ENCODE data around the gene SCN9A.

SCN9A gene

DNA sequence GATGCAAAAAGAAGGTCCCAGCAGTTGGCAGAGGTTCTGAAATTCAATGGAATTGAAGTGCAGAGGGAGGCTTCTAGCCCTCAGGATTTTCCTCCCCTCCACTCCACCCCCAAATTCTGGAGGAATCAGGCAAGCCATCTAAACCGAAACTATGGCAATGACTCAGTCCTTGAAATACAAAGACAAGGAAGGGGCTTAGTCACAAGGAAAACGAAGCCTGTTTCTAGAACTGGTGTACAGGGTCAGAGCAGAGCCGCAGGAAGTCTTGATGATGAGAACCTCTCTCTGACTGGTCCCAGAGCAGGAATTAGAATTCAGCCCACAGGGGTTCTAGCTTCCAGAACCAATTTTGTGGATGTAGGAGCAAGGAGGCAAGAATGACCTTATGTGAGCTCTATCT is 136.2 kb downstream of the SCN9A start:
- H3K4me2 ChIP-seq (ENCODE audit: insufficient read depth, low read length, poor library complexity, severe bottlenecking) = no peak overlapping the region
- H3K27ac ChIP-seq (replicated peaks; ENCODE audit: low read length) = no peak overlapping the region
- no peaks in the 10 kb centered on the region for H3K9me3 ChIP-seq (replicated peaks in 1 of 2; ENCODE audit: control insufficient read depth in 2 of 2, insufficient read depth in 1 of 2, low read depth in 1 of 2, low read length in 2 of 2)
- peak overlapping the region; percentile 48 for H2AFZ ChIP-seq (ENCODE audit: low read length)
- H3K18ac ChIP-seq (ENCODE audit: low read length) = no peak overlapping the region
- H3K79me1 ChIP-seq (ENCODE audit: low read depth, low read length) = no peaks in the 10 kb centered on the region
- no peak overlapping the region for H3K9ac ChIP-seq (ENCODE audit: low read depth, low read length, poor library complexity)
- no peak overlapping the region for H2BK120ac ChIP-seq (ENCODE audit: low read depth, low read length)
- H3K14ac ChIP-seq (ENCODE audit: low read length) = no peak overlapping the region
- no peak overlapping the region for H2BK12ac ChIP-seq (ENCODE audit: low read length)
- no peak overlapping the region for H2BK15ac ChIP-seq (ENCODE audit: low read length)
- WGBS, 2 donors (ENCODE audit: extremely low coverage in 2 of 2, insufficient read length in 2 of 2, insufficient replicate concordance in 1 of 2) = no CpG with 5 or more reads among the region's 3 CpGs
- no peak overlapping the region for H3K4ac ChIP-seq (ENCODE audit: low read length)
- H3K4me1 ChIP-seq (ENCODE audit: control insufficient read depth in 2 of 2, insufficient read depth in 1 of 2, low read depth in 1 of 2, low read length in 2 of 2) = no peaks in the 10 kb centered on the region
- no peaks in the 10 kb centered on the region for H3K27me3 ChIP-seq (ENCODE audit: control insufficient read depth in 3 of 3, insufficient read depth in 3 of 3, low read depth in 1 of 3, low read length in 3 of 3)
- DNase-seq (ENCODE audit: low spot score) = no peak
- H3K36me3 ChIP-seq (replicated peaks in 1 of 2; ENCODE audit: control insufficient read depth in 2 of 2, insufficient read depth in 2 of 2, low read length in 2 of 2) = no peaks in the 10 kb centered on the region
- H4K91ac ChIP-seq (ENCODE audit: low read depth, low read length, poor library complexity) = no peak overlapping the region
- H4K8ac ChIP-seq (ENCODE audit: low read depth, low read length) = no peak overlapping the region
- H3K4me3 ChIP-seq (ENCODE audit: low read length in 2 of 2) = no peak overlapping the region
- H2BK5ac ChIP-seq (ENCODE audit: low read length) = no peak overlapping the region
- no peak overlapping the region for H3K23ac ChIP-seq (ENCODE audit: low read depth, low read length, poor library complexity)
- H2AK5ac ChIP-seq (ENCODE audit: low read depth, low read length) = no peak overlapping the region

- no peak for DNase-seq (ENCODE audit: low spot score)
- Histone ChIP-seq H3K4me3 (ENCODE audit: low read length in 2 of 2) (no peak overlapping the region), H3K9me3 (replicated peaks in 1 of 2; ENCODE audit: control insufficient read depth in 2 of 2, insufficient read depth in 1 of 2, low read depth in 1 of 2, low read length in 2 of 2) (no peaks in the 10 kb centered on the region), H3K27ac (replicated peaks; ENCODE audit: low read length) (no peak overlapping the region), H3K4me2 (ENCODE audit: insufficient read depth, low read length, poor library complexity, severe bottlenecking) (no peak overlapping the region), H3K18ac (ENCODE audit: low read length) (no peak overlapping the region), H2BK120ac (ENCODE audit: low read depth, low read length) (no peak overlapping the region), H3K4ac (ENCODE audit: low read length) (no peak overlapping the region), H4K8ac (ENCODE audit: low read depth, low read length) (no peak overlapping the region), H3K14ac (ENCODE audit: low read length) (no peak overlapping the region), H2AFZ (ENCODE audit: low read length) (no peak overlapping the region), H3K79me1 (ENCODE audit: low read depth, low read length) (no peaks in the 10 kb centered on the region), H2BK5ac (ENCODE audit: low read length) (no peak overlapping the region), H3K4me1 (ENCODE audit: control insufficient read depth in 2 of 2, insufficient read depth in 1 of 2, low read depth in 1 of 2, low read length in 2 of 2) (peaks cover 0 to 2% of the 10 kb centered on the region in 2 donors), H4K91ac (ENCODE audit: low read depth, low read length, poor library complexity) (no peak overlapping the region), H3K23ac (ENCODE audit: low read depth, low read length, poor library complexity) (no peak overlapping the region), H2BK12ac (ENCODE audit: low read length) (no peak overlapping the region), H3K27me3 (ENCODE audit: control insufficient read depth in 3 of 3, insufficient read depth in 3 of 3, low read depth in 1 of 3, low read length in 3 of 3) (no peaks in the 10 kb centered on the region), H2BK15ac (ENCODE audit: low read length) (no peak overlapping the region), H2AK5ac (ENCODE audit: low read depth, low read length) (no peak overlapping the region), H3K9ac (ENCODE audit: low read depth, low read length, poor library complexity) (no peak overlapping the region), H3K36me3 (replicated peaks in 1 of 2; ENCODE audit: control insufficient read depth in 2 of 2, insufficient read depth in 2 of 2, low read length in 2 of 2) (no peaks in the 10 kb centered on the region)
Measured at GRCh38 chr2:166238176-166238575, 137.6 kb downstream of the SCN9A start.

DNA sequence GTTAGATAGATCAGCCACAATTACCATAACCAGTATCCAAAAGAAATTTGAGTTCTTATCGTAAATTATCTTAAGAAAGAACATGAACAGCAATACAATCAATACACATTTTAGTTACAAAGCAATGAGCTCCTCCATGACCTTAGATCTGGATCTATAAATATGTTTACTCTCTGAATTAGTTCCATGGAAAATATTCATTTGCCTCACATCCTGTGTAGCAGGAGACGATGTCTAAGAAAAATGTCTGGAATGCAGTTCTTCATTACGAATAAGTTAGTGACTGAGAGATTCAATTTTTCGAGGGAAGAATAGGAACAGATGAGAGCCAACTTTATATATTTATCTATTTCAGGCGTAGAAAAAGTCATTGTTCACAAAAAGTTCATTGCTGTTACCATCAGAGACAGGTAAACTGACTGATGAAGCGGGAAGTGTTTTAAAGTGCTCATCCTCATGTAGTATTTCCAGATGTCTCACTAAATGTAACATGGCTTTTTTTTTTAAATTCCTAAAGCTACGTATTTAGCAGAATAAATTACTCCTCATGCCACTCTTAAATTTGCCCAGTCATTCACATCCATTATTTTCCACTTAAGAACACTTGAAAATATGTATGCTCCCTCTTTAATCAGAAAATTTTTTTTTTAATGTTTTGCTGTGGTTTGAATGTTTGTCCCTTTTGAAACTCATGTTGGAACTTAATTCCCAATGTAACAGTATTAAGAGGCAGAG is 141.5 kb downstream of the SCN9A start:
- no peak overlapping the region for H4K91ac ChIP-seq (ENCODE audit: low read depth, low read length, poor library complexity)
- no CpG with 5 or more reads among the region's 7 CpGs for WGBS, 2 donors (ENCODE audit: extremely low coverage in 2 of 2, insufficient read length in 2 of 2, insufficient replicate concordance in 1 of 2)
- no peak overlapping the region for H3K4me2 ChIP-seq (ENCODE audit: insufficient read depth, low read length, poor library complexity, severe bottlenecking)
- no peak overlapping the region for H2BK120ac ChIP-seq (ENCODE audit: low read depth, low read length)
- H3K4me1 ChIP-seq (ENCODE audit: control insufficient read depth in 2 of 2, insufficient read depth in 1 of 2, low read depth in 1 of 2, low read length in 2 of 2) = peaks cover 0 to 2% of the 10 kb centered on the region in 2 donors
- H3K79me1 ChIP-seq (ENCODE audit: low read depth, low read length) = no peaks in the 10 kb centered on the region
- DNase-seq (ENCODE audit: low spot score) = no peak
- H3K9ac ChIP-seq (ENCODE audit: low read depth, low read length, poor library complexity) = no peak overlapping the region
- H3K14ac ChIP-seq (ENCODE audit: low read length) = no peak overlapping the region
- no peaks in the 10 kb centered on the region for H3K27me3 ChIP-seq (ENCODE audit: control insufficient read depth in 3 of 3, insufficient read depth in 3 of 3, low read depth in 1 of 3, low read length in 3 of 3)
- no peak overlapping the region for H4K8ac ChIP-seq (ENCODE audit: low read depth, low read length)
- no peak overlapping the region for H2AK5ac ChIP-seq (ENCODE audit: low read depth, low read length)
- no peak overlapping the region for H2AFZ ChIP-seq (ENCODE audit: low read length)
- H3K4ac ChIP-seq (ENCODE audit: low read length) = no peak overlapping the region
- H3K4me3 ChIP-seq (ENCODE audit: low read length in 2 of 2) = no peak overlapping the region
- H3K36me3 ChIP-seq (replicated peaks in 1 of 2; ENCODE audit: control insufficient read depth in 2 of 2, insufficient read depth in 2 of 2, low read length in 2 of 2) = no peaks in the 10 kb centered on the region
- H3K18ac ChIP-seq (ENCODE audit: low read length) = no peak overlapping the region
- H2BK15ac ChIP-seq (ENCODE audit: low read length) = no peak overlapping the region
- no peak overlapping the region for H3K23ac ChIP-seq (ENCODE audit: low read depth, low read length, poor library complexity)
- H2BK5ac ChIP-seq (ENCODE audit: low read length) = no peak overlapping the region
- H2BK12ac ChIP-seq (ENCODE audit: low read length) = no peak overlapping the region
- no peaks in the 10 kb centered on the region for H3K9me3 ChIP-seq (replicated peaks in 1 of 2; ENCODE audit: control insufficient read depth in 2 of 2, insufficient read depth in 1 of 2, low read depth in 1 of 2, low read length in 2 of 2)
- H3K27ac ChIP-seq (replicated peaks; ENCODE audit: low read length) = no peak overlapping the region

GRCh38 chr2:166233244-166233643 is 142.5 kb downstream of the SCN9A start:
- no peaks in the 10 kb centered on the region for H3K9me3 ChIP-seq (replicated peaks in 1 of 2; ENCODE audit: control insufficient read depth in 2 of 2, insufficient read depth in 1 of 2, low read depth in 1 of 2, low read length in 2 of 2)
- no peak overlapping the region for H2AK5ac ChIP-seq (ENCODE audit: low read depth, low read length)
- no peaks in the 10 kb centered on the region for H3K27me3 ChIP-seq (ENCODE audit: control insufficient read depth in 3 of 3, insufficient read depth in 3 of 3, low read depth in 1 of 3, low read length in 3 of 3)
- no CpG with 5 or more reads among the region's 2 CpGs for WGBS, 2 donors (ENCODE audit: extremely low coverage in 2 of 2, insufficient read length in 2 of 2, insufficient replicate concordance in 1 of 2)
- no peak for DNase-seq (ENCODE audit: low spot score)
- no peak overlapping the region for H3K4me2 ChIP-seq (ENCODE audit: insufficient read depth, low read length, poor library complexity, severe bottlenecking)
- H3K79me1 ChIP-seq (ENCODE audit: low read depth, low read length) = no peaks in the 10 kb centered on the region
- no peak overlapping the region for H3K14ac ChIP-seq (ENCODE audit: low read length)
- no peak overlapping the region for H3K27ac ChIP-seq (replicated peaks; ENCODE audit: low read length)
- H4K8ac ChIP-seq (ENCODE audit: low read depth, low read length) = no peak overlapping the region
- H3K4me3 ChIP-seq (ENCODE audit: low read length in 2 of 2) = no peak overlapping the region
- H2BK12ac ChIP-seq (ENCODE audit: low read length) = no peak overlapping the region
- no peak overlapping the region for H2AFZ ChIP-seq (ENCODE audit: low read length)
- H2BK120ac ChIP-seq (ENCODE audit: low read depth, low read length) = no peak overlapping the region
- no peaks in the 10 kb centered on the region for H3K36me3 ChIP-seq (replicated peaks in 1 of 2; ENCODE audit: control insufficient read depth in 2 of 2, insufficient read depth in 2 of 2, low read length in 2 of 2)
- no peak overlapping the region for H2BK5ac ChIP-seq (ENCODE audit: low read length)
- no peak overlapping the region for H3K9ac ChIP-seq (ENCODE audit: low read depth, low read length, poor library complexity)
- no peak overlapping the region for H3K4ac ChIP-seq (ENCODE audit: low read length)
- peaks cover 0 to 2% of the 10 kb centered on the region in 2 donors for H3K4me1 ChIP-seq (ENCODE audit: control insufficient read depth in 2 of 2, insufficient read depth in 1 of 2, low read depth in 1 of 2, low read length in 2 of 2)
- H3K18ac ChIP-seq (ENCODE audit: low read length) = no peak overlapping the region
- H3K23ac ChIP-seq (ENCODE audit: low read depth, low read length, poor library complexity) = no peak overlapping the region
- H2BK15ac ChIP-seq (ENCODE audit: low read length) = no peak overlapping the region
- no peak overlapping the region for H4K91ac ChIP-seq (ENCODE audit: low read depth, low read length, poor library complexity)

All from neuronal stem cell (in vitro differentiated cells).